ENCODE data around the gene CACNB2. TPM values are rescaled to one million over a fixed set of nuclear protein-coding genes. Genes with fewer than 3 reads are reported as not detected.

Gene CACNB2
- total RNA-seq, 2 experiments from 2014 or later = not detected

DNA sequence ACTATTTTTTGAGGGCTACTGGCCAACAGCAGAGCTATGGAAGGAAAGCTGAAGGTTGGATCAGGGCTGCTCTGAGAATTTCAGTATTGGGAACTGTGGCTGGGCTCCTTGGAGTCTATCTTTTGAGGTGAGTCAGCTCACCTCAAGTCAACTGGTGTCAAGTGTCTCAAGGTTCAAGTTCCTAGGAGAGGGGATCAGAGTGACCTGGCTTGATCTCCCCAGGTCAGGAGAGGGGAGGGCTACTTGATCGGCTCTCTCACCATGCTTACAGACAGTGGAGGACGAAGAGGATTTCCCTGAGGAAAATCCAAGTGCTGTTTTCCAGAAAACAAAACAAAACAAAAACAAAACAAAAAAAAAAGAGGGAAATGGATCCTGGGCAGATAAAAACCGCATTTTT, 132.8 kb downstream of the CACNB2 start:
- ATAC-seq (ENCODE audit: low read depth) (no peak), DNase-seq (no peak)
- Mint-ChIP-seq H3K4me1 (no peaks in the 10 kb centered on the region), H3K27me3 (no peaks in the 10 kb centered on the region), H3K27ac (no peak overlapping the region), H3K36me3 (no peaks in the 10 kb centered on the region), H3K4me3 (no peak overlapping the region), H3K9me3 (no peaks in the 10 kb centered on the region)
- POLR2A ChIA-PET = no interaction called here

DNA sequence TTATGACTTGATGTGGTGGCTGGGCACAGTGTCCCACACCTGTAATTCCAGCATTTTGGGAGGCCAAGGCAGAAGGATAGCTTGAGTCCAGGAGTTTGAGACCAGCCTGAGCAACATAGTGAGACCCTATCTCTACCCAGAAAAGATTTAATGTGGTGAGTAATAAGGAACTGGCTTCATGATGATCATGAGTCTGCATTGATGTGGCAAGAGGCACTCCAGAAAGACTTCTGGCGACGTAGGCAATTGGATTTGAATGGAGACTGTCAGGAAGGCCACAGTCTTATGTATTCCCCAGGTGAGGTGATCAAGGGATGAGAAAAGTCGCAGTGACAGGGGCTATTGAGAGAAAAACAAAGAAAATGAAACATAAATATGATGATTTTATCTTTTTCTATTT, 138.0 kb downstream of the CACNB2 start:
- Mint-ChIP-seq H3K4me3 (no peak overlapping the region), H3K27me3 (no peaks in the 10 kb centered on the region)
- POLR2A ChIA-PET = no interaction called here

DNA sequence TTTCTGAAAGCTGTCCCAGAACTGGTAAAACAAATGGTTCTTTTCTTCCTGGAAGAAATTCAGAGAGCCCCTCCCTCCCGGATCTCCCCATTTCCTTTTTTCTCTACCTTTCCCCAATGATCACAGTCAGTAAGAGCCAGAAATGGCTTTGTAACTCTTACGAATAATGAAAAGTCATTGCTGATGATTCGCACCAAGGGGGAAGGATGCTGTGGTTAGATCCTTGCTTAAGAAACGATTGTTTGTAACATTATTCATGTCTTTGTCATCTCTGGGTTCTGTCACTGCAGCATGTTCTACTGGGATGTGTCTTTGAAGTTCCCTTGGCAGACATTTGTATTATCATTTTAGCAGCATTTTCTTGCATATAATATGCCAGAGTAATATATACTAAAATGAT, 138.9 kb downstream of the CACNB2 start:
- Mint-ChIP-seq H3K36me3 (no peaks in the 10 kb centered on the region), H3K4me1 (no peaks in the 10 kb centered on the region), H3K27ac (no peak overlapping the region), H3K27me3 (no peaks in the 10 kb centered on the region), H3K4me3 (no peak overlapping the region), H3K9me3 (no peaks in the 10 kb centered on the region)
- POLR2A ChIA-PET = no interaction called here
- no peak for ATAC-seq (ENCODE audit: low read depth)
- DNase-seq = no peak

More for the DNA sequence above, 138.0 kb downstream of the CACNB2 start:
- no peaks in the 10 kb centered on the region for H3K4me1 Mint-ChIP-seq
- no peaks in the 10 kb centered on the region for H3K36me3 Mint-ChIP-seq
- DNase-seq (no peak), ATAC-seq (ENCODE audit: low read depth) (no peak)
- H3K27ac Mint-ChIP-seq = no peak overlapping the region
- H3K9me3 Mint-ChIP-seq = no peaks in the 10 kb centered on the region

DNA sequence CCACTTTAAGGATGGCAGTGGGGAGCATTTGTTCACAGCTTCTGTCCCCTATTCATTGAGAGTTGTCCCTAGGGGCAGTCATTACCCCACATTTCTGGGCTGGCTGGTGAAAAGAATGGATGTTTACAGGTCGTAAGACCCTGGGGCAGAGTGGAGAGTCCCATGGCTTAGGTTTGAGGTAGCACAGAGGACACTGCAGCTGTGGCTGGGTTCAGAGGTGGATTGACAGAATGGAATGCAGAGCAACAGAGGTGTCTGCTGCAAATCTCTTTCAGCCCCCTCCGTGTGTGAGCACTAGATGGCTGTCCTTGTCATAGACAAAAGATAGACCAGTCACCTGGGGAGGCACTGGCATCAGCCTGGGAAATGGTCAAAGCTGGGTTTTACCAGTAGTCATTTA, 141.9 kb downstream of the CACNB2 start:
- POLR2A ChIA-PET = no interaction called here
- no peak overlapping the region for H3K27ac Mint-ChIP-seq
- no peak for DNase-seq
- no peak for ATAC-seq (ENCODE audit: low read depth)
- no peaks in the 10 kb centered on the region for H3K36me3 Mint-ChIP-seq
- H3K9me3 Mint-ChIP-seq = no peaks in the 10 kb centered on the region
- no peaks in the 10 kb centered on the region for H3K4me1 Mint-ChIP-seq
- no peak overlapping the region for H3K4me3 Mint-ChIP-seq
- no peaks in the 10 kb centered on the region for H3K27me3 Mint-ChIP-seq

DNA sequence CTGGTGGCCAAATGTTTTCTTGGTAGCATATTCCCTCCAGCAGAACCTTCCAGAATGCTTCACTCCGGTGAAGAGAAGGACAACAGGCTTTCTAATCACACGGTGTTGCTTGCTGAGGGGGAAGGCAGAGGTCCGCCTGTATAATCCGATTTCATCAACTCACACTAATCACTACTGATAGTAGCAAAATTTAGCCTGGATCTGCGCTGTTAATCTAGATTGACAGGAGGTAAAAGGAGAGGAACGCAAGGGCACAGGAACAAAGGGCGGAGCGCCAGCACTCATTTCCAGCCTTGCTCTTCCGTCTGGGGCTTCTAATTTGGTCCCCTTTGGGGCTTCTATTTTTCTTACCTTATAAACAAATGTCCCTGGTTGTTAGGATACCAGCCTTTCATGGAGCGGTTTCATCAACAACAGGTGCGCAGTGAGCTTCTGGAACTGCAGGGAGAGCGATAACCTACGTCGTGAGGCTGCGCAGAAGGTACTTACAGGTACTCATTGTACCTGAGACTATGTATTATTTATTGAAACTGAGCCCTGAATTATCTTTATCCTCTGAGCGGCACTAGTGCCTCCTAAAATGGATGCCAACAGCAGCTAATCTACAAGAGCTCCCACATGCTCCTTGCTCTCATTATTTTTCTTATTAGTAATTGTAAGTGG, 150.6 kb downstream of the CACNB2 start:
- H3K4me1 Mint-ChIP-seq = no peaks in the 10 kb centered on the region
- no peaks in the 10 kb centered on the region for H3K9me3 Mint-ChIP-seq
- H3K36me3 Mint-ChIP-seq = no peaks in the 10 kb centered on the region
- H3K4me3 Mint-ChIP-seq = no peak overlapping the region
- DNase-seq = no peak
- POLR2A ChIA-PET = no interaction called here
- no peak overlapping the region for H3K27ac Mint-ChIP-seq
- no peaks in the 10 kb centered on the region for H3K27me3 Mint-ChIP-seq
- ATAC-seq (ENCODE audit: low read depth) = no peak

DNA sequence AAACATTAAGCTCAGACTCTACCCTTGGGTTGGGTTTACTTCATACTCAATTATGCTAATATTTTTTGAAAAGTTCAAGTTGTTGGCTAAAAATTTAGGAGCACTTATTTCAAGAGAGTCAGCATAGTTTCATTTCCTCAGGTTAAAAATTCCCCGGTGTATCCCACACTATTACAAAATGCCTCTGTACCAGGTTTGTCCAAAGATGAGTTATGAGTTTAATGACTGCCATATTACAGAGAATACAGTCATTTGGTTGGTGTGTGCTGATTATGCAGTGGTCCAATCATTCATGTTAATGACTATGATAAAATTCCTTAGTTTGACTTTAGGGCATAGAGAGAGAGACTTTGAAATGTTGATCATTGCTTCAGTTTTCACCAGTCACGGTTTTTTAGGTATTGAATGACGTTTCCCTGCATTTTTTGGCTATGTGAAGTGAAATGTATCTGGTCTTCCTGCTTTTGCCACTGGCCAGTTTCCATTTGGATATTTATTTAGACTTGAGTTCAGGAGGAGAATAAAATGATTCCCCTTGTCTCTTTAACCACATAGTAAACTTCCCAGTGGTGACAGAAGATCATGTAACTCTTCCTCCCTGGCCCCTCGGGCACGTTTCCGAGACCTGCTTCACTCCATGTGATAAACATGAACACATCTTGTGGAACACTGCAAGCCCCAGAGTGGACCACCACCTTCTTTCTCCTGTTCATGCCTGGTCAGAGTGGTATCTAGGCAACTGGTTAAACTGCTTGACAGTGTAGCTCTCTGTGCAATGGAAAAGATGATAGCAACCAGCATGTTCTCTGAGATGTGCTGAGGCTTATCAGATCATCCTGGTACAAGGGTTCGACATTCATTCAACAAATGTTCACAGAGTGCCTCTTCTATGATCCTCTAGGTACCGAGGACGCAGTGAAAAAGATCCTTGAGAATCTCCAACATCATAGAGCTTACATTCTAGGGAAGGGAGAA, 153.6 kb downstream of the CACNB2 start:
- no peaks in the 10 kb centered on the region for H3K36me3 Mint-ChIP-seq
- H3K27me3 Mint-ChIP-seq = no peaks in the 10 kb centered on the region
- no peak overlapping the region for H3K4me3 Mint-ChIP-seq
- no peaks in the 10 kb centered on the region for H3K4me1 Mint-ChIP-seq
- DNase-seq (no peak), ATAC-seq (ENCODE audit: low read depth) (no peak)
- H3K9me3 Mint-ChIP-seq = no peaks in the 10 kb centered on the region
- no peak overlapping the region for H3K27ac Mint-ChIP-seq
- POLR2A ChIA-PET = no interaction called here

DNA sequence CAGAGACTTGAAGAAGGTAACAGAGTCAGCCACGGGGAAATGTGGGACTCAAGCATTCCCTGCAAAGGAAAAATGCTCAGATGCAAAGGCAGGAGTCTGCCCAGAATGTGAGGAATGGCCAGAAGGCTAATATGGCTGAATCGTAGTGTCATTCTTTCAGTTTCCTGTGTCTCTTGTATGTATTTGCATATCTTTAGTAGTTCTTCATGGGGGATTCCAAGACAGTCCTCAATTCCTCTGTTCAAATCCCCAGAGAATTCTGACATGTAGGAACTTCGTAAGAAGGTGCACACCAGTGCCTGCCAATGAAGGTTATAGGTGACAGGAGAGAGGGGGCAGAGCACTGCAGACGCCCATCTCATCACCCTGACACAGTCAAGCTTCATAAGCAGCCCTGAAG, 154.4 kb downstream of the CACNB2 start:
- no peak for ATAC-seq (ENCODE audit: low read depth)
- no peaks in the 10 kb centered on the region for H3K36me3 Mint-ChIP-seq
- DNase-seq = no peak
- POLR2A ChIA-PET = no interaction called here
- H3K27ac Mint-ChIP-seq = no peak overlapping the region
- H3K27me3 Mint-ChIP-seq = no peaks in the 10 kb centered on the region
- no peaks in the 10 kb centered on the region for H3K4me1 Mint-ChIP-seq
- peaks cover 2% of the 10 kb centered on the region for H3K9me3 Mint-ChIP-seq
- H3K4me3 Mint-ChIP-seq = no peak overlapping the region

DNA sequence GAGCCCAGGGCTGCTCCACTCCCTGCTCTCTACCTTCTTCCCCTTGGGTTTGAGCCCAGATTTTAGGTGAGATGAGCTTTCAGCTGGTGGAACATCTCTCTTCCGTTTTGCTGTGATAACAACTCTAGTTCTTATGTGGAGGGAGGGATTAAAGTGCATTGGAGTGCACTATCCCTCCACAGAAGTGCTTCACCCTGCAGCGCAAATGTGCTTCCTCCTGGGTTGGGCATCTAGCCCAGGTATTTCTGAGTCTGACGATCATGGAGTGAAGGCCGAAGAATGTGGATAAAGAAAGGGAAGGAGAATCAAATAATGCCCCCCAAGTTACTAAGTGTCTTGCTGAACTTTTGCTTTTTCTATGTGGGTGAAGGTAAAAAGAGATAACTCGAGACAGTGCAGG, 157.4 kb downstream of the CACNB2 start:
- no peaks in the 10 kb centered on the region for H3K36me3 Mint-ChIP-seq
- no peak overlapping the region for H3K4me3 Mint-ChIP-seq
- no peak overlapping the region for H3K27ac Mint-ChIP-seq
- H3K9me3 Mint-ChIP-seq = peaks cover 2% of the 10 kb centered on the region
- no peak for DNase-seq
- H3K27me3 Mint-ChIP-seq = no peaks in the 10 kb centered on the region
- POLR2A ChIA-PET = no interaction called here
- no peaks in the 10 kb centered on the region for H3K4me1 Mint-ChIP-seq
- no peak for ATAC-seq (ENCODE audit: low read depth)

DNA sequence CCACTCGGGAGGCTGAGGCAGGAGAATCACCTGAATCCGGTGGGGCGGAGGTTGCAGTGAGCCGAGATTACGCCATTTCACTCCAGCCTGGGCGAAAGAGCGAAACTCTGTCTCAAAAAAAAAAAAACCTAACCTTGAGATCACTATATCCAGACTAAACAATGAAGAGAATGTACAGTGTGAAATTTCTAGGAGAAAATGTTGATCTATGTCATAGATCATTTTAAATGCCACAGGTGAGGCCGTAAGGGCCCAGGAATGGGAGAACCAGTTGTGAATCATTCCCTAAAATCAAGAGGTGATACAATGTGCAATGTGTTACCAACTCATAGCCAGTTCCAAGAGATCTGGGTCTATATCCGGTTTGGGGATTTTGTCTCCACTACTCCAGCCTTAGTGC, 158.0 kb downstream of the CACNB2 start:
- Mint-ChIP-seq H3K4me3 (no peak overlapping the region), H3K27ac (no peak overlapping the region), H3K36me3 (no peaks in the 10 kb centered on the region), H3K27me3 (no peaks in the 10 kb centered on the region), H3K9me3 (peaks cover 2% of the 10 kb centered on the region), H3K4me1 (no peaks in the 10 kb centered on the region)
- ATAC-seq (ENCODE audit: low read depth) (no peak), DNase-seq (no peak)
- POLR2A ChIA-PET = no interaction called here

DNA sequence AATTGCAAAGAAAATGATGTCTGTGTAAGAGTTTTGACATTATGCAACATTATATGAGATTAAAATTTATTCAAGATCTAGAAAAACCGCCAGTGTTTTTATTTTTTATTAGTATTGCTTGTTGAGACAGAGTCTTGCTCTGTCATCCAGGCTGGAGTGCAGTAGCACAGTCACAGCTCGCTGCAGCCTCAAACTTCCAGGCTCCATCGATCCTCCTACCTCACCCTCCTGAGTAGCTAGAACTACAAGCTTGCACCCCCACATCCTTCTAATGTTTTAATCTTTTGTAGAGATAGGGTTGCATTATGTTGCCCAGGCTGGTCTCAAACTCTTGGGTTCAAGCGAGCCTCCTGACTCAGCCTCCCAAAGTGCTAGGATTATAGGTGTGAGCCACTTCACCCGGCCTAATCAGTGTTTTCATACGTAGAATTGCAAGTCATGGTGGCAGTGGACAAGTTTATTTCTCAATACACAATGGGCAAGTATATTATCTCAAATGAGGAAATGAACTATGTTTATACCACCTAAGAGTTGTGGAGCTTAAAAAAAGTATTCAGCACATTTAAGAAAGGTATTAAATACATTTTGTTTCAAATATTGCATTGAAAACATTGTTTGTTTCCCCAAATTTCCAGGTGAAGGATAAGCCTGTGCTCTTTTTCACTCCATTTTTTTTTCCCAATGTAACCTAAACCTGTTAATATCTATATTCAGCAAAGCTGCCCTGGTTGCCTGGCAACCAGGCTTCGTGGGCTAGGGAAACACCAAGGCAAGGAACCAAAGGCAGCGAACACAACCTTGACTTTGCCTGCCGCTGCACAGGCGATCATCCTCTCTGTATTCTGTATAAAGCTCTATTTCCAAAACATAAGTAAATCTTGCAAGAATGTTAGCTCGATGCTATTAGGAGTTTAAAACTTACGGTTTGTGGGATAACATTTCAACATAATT, 163.9 kb downstream of the CACNB2 start:
- DNase-seq (no peak), ATAC-seq (ENCODE audit: low read depth) (no peak)
- POLR2A ChIA-PET = no interaction called here
- no peak overlapping the region for H3K4me3 Mint-ChIP-seq
- no peaks in the 10 kb centered on the region for H3K4me1 Mint-ChIP-seq
- H3K27me3 Mint-ChIP-seq = no peaks in the 10 kb centered on the region
- H3K9me3 Mint-ChIP-seq = peaks cover under 1% of the 10 kb centered on the region
- no peak overlapping the region for H3K27ac Mint-ChIP-seq
- H3K36me3 Mint-ChIP-seq = no peaks in the 10 kb centered on the region

DNA sequence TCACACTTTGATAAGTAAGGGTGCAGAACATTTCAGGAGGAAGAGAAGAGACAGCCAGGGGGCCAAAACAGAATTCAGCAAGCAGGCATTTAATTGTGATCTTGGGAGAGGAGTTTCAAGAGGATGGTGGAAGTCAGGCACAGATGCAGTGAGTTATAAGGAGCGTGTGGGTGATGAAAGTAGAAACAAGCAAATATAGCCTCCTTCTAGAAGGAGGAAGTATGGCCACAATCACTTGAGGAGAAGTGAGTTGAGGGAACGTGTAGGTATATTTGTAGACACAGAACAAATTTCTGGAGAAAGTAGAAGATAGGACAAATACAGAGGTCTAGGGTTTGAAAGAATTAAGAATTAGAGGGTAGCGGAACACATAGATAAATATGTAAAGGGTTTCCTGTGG, 165.8 kb downstream of the CACNB2 start:
- no peak for ATAC-seq (ENCODE audit: low read depth)
- POLR2A ChIA-PET = no interaction called here
- H3K36me3 Mint-ChIP-seq = no peaks in the 10 kb centered on the region
- H3K27me3 Mint-ChIP-seq = no peaks in the 10 kb centered on the region
- H3K27ac Mint-ChIP-seq = no peak overlapping the region
- H3K9me3 Mint-ChIP-seq = no peaks in the 10 kb centered on the region
- no peak overlapping the region for H3K4me3 Mint-ChIP-seq
- no peaks in the 10 kb centered on the region for H3K4me1 Mint-ChIP-seq
- DNase-seq = no peak

DNA sequence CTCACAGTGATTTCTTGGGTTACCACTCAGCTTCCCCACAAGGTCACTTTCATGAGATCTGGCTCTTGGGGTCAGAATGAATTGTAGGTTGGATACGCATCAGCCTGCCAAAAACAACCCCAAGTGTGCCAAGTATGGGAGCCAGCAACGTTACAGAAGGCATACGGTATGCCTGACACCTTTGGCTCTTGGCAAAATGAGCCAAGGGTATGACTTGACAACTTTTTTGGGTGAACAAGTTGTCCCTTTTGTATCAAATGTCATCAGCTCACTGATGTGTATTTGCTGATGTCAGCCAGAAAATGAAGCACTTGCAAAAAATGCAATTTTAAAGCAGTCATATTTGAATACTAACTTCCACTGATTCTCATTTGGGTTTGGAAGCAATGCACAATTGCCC, 168.4 kb downstream of the CACNB2 start:
- POLR2A ChIA-PET = no interaction called here
- Mint-ChIP-seq H3K9me3 (no peaks in the 10 kb centered on the region), H3K27me3 (no peaks in the 10 kb centered on the region), H3K4me1 (no peaks in the 10 kb centered on the region), H3K36me3 (no peaks in the 10 kb centered on the region), H3K4me3 (no peak overlapping the region), H3K27ac (no peak overlapping the region)
- no peak for ATAC-seq (ENCODE audit: low read depth)
- DNase-seq = no peak

DNA sequence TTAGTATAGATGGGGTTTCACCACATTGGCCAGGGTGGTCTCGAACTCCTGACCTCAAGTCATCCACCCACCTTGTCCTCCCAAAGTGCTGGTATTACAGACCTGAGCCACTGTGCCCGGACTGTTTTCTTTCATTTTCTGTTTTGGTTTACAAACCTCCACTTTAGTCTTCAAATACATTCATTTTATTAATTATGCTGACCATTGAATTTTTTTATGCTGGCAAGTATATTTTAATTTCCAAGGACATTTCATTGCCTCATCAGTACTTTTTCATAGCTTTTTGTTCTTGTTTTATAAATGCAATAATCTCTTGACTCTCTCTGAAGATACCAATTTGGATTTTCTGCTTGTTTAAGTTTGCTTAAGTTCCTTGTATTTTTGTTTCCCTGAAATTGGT, 170.5 kb downstream of the CACNB2 start:
- H3K9me3 Mint-ChIP-seq = no peaks in the 10 kb centered on the region
- ATAC-seq (ENCODE audit: low read depth) = no peak
- no peaks in the 10 kb centered on the region for H3K4me1 Mint-ChIP-seq
- no peak overlapping the region for H3K27ac Mint-ChIP-seq
- DNase-seq = no peak
- H3K4me3 Mint-ChIP-seq = no peak overlapping the region
- H3K27me3 Mint-ChIP-seq = no peaks in the 10 kb centered on the region
- H3K36me3 Mint-ChIP-seq = no peaks in the 10 kb centered on the region
- POLR2A ChIA-PET = no interaction called here
